Left ventricle myocardium superior (tissue), 1 donor: Measurements from ENCODE around the gene NR5A1. TPM values are rescaled to one million over a fixed set of nuclear protein-coding genes. Genes with fewer than 3 reads are reported as not detected.
A peak's percentile ranks its signal among the peaks of the same experiment; 100 is the strongest.

ENCODE experiments used
- ATAC-seq: fragments of 200-7000 bp; cut with Tn5 transposase; one replicate; pipeline ENCODE4 v1.9.1; 2020; ENCODE audit warnings: mild to moderate bottlenecking, moderate library complexity
- DNase-seq: peaks from one replicate; pipeline ENCODE4 v3.0.0-alpha.2; 2020
- intact Hi-C: fragments of 100-400 bp; cut with micrococcal nuclease; formaldehyde crosslinking; loops from one replicate; pipeline ENCODE4 v1.11.0; 2022
- total RNA-seq: library from RNA; stranded (reverse); fragmentation: NEBNext Ultra II Directional; extraction: Animal tissue kit (Norgen Biotek cat#: 25700); gene quantifications from one replicate; pipeline ENCODE4 v1.2.1, GENCODE V29; 2021
- donor health status: DM: no; HTN: yes; CAD: no; lungs with severe emphysema.

Gene NR5A1
- total RNA-seq, 1 donor from 2014 or later = not detected

DNA sequence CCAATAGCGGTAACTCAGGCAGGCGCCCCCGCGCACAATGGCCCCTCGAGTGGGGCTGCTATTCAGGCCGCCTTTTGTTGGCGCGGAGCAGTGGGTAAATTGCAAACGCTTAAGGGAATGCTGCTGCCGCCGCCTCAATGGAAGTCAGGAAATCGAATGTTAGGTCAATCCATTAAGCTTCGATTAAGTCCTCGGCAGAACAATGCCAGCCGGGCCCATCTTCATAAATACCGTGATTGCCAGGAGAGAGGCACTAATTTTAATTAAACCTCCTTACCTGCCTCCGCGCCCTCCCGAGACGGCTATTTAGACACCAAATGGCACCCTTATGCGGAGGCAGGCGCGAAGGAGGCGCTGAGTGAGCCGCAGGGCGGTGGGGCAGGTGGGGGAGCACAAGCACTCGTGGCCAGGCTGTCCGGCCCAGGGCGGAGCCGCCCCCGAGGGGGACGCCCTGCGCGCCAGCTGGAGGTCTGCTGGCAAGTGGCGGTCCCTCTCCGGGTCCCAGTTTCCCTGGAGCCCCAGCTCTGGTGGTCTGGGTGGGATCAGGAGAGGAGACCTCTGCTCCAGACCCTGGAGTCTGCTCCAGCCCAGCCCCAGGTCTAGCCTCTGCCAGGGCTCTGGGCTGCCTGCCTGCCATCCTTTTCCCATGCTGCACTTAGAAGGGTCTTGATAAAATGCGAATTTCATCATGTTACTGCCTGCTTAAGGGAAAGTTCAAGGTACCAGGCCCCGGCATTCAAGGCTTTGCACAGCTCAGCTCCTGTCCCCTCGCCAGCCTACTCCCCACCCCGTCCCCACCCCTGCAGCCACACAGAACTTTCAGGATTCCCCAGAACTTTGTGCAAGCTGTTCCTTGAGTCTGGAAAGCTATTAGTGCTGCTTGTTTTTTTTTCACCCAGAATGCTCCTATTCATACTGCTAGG, 19.7 kb downstream of the NR5A1 start:
- no peak for ATAC-seq
- intact Hi-C loops = no loop called here
- no peak for DNase-seq

DNA sequence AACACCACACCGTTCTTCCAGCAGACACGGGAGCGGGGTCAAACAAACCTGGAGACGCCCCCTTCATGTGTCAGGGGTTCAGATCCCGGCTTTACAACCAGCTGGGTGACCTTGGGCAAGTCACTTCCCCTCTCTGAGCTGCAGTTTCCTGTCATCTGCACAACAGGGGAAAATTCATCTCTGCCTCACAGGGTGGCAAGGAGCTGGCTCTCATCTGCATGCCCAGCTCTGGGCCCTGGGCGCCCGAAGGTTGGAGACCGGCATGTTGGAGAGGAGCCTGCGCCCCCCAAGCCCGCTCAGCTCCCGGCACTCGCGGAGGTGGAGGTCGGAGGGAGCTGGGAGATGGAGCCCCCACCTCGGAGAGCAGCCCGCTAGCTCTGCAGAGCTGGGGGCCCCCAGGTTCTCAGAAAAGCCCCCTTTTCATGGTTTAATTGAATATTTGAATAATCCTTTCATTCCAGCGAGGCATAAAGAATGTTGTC, 20.4 kb downstream of the NR5A1 start:
- ATAC-seq = no peak
- no peak for DNase-seq
- intact Hi-C loops = no loop called here

DNA sequence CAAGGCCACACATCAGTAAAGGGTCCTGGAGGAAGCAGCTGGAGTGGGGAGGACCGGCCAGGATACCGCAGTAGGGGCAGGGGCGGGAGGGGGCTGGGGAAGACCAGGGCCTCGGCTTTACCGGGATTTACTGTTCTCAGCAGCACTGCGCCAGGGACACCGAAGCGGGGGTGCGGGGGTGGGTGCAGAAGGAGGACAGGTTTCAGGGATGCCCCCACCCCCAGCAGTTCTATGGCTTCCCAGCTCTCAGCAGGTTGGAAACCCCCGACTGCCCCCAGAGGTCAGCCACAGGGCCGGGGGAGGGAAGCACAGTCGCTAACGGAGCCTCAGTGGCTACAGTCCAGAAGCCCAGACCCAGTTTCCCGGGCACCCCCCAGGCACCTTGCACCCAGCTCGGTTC, 21.3 kb downstream of the NR5A1 start:
- peak; percentile 9 for DNase-seq
- intact Hi-C loops = no loop called here
- no peak for ATAC-seq

DNA sequence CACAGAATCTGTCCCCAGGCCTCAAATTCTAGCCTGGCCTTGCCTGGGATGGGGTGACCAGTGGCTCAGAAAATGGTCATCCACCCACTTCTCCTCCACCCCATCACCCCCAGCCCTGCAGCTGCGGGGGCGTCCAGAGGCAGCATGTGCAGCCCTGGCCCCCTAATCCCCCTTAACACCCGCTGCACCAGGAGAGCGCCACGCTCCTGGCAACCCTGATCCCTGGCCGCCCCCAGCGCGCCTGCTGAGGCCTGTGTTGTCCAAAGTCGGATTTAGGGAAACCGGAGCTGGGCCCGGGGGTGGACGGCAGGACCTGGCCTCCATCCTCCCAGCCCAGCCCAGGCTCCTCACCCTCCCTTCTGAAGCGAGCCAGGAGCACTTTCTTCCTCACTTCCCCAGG, 22.0 kb downstream of the NR5A1 start:
- DNase-seq (peak; percentile 4), ATAC-seq (no peak)
- intact Hi-C loops = no loop called here

DNA sequence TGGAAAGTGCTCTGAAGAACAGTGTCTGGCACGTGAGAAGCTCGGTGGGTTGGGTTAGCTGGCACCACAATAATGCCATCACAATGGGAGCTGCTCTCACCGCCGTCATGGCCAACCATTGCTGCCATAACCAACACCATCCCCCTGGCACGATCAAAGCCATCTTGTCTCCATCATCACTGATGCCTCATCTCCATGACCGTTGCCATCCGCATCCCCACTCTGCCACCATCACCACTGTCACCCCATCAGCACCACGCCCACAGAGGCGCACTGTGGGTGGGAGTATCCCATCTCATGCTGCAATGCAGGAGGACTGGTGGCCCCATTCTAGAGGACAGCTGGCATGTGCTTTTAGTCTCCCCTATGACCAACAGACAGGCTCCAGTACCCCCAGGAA, 23.7 kb downstream of the NR5A1 start:
- DNase-seq = no peak
- intact Hi-C loops = no loop called here
- ATAC-seq = no peak

DNA sequence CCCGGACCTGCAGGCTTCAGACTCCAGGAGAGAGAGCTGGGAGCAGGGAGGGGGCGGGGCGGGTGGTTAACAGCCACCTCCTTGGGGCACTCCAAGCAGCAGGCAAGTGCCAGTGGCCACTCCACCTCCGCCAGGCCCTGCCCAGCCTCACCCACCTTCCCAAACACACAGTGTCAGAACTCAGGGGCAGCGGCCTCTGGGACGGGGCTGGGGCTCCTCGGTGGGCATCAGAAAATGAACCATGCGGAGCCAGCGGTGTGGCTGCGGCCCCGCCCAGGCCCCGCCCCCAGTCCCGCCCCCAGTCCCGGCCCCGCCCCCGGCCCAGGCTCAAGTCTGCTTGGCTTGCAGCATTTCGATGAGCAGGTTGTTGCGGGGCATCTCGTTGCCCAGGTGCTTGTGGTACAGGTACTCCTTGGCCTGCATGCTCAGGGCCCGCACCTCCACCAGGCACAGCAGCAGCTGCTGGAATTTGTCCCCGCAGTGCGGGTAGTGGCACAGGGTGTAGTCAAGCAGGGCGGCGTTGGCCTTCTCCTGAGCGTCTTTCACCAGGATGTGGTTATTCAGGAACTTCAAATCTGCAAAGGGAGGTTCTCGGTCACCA, 24.7 kb downstream of the NR5A1 start:
- intact Hi-C loops = no loop called here
- peak; percentile 12 for DNase-seq
- ATAC-seq = no peak

DNA sequence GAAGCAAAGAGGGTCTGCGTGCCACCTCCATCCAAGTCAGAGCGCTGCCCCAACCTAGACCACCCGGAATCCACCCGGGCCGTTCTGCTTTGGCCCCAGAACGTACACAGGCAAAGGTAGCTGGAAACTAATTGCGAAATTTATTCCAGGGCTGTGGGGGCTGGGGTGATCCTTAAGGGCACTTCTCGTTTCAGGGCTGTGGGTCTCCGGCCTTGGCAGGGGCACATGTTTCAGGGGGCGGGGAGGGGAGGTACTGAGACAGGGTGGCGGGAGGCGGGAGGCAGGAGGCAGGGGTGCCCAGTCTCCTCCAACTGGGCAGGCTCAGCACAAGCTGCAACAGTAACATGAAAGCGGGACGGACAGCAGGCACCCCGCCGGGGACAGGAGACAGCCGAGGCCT, 26.1 kb downstream of the NR5A1 start:
- intact Hi-C loops = no loop called here
- ATAC-seq (no peak), DNase-seq (no peak)

DNA sequence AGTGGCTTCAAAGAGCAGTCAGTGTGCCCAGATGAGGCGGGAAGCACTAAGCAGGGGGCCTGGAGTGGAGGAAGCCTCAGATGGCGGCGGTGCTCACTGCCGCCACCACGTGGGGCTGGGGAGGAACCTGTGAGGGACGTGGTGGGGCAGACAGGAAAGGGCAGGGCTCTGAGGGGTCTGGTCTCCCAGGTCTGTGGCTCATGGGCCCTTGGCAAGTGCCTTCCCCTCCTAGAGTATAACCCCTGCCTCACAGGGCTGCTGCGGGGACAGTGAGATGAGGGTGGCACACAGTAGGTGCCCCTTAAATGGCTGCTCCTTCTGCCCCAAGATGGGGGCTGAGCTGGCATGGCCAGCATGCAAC, 26.6 kb downstream of the NR5A1 start:
- intact Hi-C loops = no loop called here
- DNase-seq = no peak
- peak; percentile 59 for ATAC-seq

DNA sequence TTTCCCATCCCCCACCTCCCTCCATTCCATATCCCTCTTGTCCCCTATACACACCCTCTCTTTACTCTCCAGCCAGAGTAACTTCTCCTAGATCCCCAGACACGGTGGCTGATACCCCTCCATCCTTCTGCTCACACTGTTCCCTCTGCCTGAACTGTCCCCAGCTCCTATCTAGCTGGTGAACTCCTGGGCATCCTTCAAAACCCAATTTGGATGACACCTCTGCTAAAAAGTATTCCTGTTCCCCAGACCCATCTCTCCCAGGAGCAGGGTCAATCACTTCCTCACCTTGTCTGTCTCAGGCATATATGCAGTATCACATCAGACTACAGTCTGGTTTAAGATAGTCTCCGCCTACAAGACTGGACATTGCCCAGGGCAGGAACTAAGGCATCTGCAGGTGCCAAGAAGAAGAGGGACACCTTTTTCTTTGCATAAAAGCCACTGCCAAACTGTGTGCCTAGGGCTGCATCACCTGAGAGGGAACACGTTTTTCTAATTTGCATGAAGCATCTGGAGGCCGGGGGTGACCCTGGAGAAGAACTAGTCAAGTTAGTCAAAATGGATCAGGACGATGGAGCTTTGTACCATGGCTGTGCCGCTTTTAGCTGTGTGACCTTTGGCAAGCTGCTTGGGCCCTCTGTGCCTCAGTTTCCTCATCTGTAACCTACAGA, 27.1 kb downstream of the NR5A1 start:
- intact Hi-C loops = no loop called here
- ATAC-seq (no peak), DNase-seq (no peak)

DNA sequence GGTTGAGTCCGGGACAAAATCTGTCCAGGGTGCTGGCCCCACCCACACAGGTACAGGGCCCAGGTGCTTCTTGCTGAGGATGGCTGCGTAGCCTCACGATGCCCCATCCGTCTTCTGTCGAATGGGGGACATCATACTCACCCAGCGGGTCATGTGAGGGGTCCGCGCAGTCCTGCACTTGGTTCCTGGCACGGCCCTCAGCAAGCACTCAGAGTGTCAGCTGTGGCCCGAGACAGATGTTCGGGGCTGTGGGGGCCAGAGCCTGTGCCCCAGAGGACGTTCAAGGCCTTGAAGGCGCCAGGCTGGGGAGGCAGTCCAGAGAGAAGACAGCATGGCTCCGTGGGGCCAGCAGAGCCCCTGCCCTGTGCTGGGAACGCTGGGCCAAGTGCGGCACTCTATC, 27.8 kb downstream of the NR5A1 start:
- intact Hi-C loops = no loop called here
- ATAC-seq (no peak), DNase-seq (no peak)

DNA sequence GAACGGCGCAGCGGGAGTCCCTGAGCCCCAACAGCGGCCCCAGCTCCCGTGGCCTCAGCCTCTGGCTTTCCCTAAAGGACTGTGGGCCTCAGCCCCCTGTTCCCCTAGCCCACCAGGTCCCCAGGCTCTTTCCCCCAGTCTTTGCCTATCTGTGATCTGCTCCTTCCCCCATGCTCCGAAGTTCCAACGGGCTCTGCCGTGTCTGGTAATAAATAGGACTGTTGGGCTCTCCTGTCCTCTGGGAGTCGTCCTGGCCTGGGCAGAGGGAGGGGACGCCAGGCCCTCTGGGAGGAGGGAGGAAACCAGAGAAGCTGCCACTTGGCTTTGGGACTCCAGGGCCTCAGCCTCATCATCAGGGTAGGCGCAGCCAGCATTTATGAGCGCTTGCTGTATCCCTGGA, 28.8 kb downstream of the NR5A1 start:
- intact Hi-C loops = no loop called here
- DNase-seq (no peak), ATAC-seq (no peak)

DNA sequence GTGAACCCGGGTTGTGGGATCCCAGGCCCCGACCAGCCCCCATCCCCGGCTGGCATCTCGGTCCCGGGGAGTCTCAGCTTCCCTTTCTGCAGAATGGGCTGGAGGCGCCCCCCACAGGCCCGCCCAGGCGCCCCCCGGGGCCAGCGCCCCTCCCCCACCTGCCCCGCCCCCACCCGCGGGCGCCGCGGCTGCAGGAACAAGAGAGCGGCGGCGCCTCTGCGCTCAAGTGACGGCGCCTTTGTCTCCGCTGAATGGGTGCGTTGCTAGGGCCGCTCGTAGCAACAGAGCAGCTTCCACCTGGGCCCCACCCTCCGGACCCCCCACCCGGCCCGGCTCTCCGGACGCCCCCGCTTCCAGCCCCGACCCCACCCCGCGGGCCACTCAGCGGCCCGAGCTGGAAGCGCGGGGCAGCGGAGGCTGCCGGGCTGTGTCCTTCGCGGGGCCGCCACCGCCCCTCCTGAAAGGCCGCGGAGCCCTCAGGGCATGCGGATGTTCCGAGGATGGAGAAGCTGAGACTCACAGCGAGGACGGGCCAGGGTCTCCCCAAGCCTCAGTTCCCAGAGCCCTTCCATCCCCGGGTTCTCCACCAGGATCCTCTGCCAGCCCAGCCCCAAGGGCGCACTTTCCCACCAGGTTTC, 29.4 kb downstream of the NR5A1 start:
- no peak for DNase-seq
- intact Hi-C loops = no loop called here
- peak; percentile 13 for ATAC-seq

DNA sequence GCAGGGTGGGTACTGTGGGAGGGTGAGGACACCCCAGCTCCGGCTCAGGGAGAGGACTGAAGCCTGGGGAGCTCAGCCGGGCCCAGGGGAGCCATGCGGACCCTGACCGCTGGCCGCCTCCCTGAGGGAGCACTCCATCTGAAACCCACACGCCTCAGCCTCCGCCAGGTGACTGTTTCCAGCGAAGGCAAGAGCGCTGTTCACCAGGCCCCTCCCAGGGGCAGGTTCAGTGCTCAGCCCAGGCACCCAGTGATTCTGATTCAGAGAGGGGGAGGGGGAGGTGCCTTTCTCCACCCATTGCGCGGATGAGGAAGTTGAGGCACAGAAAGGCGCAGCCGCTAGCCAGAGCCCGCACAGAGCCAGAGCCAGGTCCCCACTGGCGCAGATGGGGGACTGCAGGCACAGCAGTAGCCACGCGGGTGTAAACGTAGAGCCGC, 30.0 kb downstream of the NR5A1 start:
- DNase-seq = no peak
- no peak for ATAC-seq
- intact Hi-C loops = no loop called here

DNA sequence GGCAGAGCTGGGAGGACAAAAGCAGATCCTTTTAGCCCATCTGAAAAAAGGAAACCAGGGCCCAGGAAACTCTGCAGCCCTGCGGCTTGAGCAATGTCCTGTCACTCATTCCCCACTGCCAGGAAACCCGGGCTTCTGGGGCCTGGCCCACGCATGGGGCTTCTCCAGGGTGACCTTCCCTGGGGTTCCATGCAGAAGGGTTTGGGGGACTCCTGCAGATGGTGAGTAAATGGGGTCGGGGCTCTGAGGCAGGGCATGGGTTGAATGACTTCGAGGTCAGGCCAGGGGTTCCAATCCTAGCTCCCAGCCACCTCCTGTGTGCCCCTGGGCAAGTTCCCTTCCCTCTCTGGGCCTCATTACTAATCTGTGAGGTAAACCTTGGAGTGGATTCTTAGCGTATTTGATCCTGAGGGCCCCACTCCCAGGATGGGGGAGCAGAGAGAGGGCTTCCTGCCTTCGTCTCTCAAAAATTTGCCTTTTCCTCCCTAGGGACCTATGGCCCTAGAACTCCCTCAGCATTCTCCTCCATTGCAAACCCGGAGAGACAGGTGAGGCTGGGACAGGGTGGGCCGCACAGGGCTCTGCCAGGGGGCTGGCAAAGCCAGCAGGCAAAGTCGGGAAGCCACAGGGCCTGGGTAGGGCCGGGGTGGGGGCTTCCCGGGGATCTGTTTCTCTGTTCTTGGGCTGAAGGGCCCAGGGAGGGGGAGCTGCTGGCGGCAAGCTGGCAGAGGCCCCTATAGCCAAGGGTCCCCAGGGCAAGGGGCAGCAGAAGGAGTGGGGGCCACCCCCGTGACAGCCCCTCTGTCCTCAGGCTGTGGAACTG, 31.1 kb downstream of the NR5A1 start:
- ATAC-seq (no peak), DNase-seq (no peak)
- intact Hi-C loops = no loop called here

DNA sequence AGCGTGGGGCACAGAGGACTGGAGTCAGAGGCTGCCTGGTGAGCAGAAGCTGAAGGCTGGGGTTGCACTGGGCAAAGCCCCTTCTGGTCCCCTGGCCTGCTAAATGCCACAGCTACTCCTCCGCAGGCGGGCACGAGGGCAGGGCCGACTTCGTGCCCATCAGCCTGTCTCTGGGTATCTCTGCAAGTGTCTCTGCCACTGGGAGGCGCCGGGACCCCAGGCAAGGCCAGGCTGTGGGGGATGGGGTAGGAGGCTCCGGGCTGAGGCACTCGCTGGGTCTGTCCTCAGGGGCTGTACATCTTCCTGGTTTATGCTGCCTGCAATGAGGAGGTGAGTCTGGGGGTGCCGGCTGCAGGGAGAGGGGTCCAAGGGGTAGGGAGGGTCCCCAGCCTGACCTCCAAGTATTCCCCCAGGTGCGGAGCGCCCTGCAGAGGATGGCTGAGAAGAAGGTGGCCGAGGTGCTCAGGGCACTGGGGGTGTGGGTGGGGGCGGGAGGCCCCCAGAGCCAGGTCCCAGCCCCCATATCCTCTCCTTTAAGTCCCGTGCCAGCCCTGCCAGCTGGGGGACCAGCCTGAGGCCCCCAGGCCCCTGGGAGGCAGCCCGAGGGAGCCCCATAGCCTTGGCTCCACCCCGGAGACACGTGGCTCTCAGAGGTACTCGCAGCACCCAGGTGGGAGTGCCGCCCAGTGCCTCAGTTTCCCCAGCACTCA, 31.9 kb downstream of the NR5A1 start:
- ATAC-seq = no peak

DNA sequence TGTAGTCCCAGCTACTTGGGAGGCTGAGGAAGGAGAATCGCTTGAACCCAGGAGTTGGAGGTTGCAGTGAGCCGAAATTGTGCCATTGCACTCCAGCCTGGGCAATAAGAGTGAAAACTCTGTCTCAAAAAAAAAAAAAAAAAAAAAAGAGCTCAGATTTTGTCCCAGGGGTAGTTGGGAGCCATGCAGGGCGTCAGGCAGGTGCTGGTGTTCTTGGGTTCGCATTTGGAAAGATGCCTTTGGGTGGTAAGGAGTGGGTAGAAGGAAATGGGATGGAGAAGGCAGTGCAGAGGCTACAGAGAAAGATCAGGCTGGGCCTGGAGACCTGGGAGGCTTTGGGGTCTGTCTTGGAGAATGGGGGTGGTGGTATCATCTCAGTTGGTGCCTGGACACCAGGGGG, 33.0 kb downstream of the NR5A1 start:
- ATAC-seq (no peak), DNase-seq (no peak)
- intact Hi-C loops = no loop called here

More for the DNA sequence above, 31.9 kb downstream of the NR5A1 start:
- intact Hi-C loops = no loop called here
- DNase-seq = no peak

DNA sequence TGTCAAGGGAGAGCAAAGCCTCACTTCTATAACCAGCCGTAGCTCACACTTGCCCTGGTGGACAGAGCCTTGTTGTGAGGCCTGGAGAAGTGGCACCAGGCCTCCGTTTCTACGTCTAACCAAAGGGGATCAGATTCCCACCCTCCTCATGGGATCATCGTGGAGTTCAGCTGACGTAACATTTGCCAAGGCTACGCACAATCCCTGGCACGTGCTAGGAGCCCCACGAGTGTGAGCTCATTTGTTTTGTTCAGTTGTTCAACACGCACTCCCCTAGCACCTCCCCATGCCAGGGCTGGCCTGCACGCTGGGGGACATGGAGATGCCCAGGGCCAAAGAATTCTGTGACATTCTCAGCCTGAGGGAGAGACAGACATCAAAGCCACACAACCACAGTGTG, 33.9 kb downstream of the NR5A1 start:
- DNase-seq (no peak), ATAC-seq (no peak)
- intact Hi-C loops = no loop called here

DNA sequence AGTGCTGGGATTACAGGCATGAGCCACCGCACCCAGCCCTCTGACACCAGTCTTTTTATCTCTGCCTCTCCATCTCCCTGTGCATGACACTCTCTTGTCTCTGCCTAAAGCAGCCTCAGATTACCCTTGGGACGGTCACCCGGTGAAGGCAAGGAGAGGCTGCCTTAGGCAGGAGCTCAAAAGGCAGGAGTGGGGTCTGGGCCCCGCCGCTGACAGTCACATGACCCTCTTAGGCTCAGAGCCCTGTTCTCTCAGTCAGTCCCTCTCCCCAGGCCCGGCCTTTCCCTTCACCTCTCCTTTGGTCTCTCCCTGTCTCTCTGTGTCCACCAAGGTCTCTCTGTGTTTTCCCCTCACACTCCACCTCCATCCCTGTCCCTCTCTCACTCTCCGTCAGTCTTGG, 34.4 kb downstream of the NR5A1 start:
- ATAC-seq = no peak
- DNase-seq = no peak
- intact Hi-C loops = no loop called here
